GM12878 (cell line): Measurements from ENCODE around the gene ARCN1. TPM values are rescaled to one million over a fixed set of nuclear protein-coding genes. Genes with fewer than 3 reads are reported as not detected.

Experiments
- ATAC-seq: fragments of 200-7000 bp; cut with Tn5 transposase; 3 replicates; pipeline ENCODE4 v1.9.1; 2020; ENCODE audit warnings: mild to moderate bottlenecking, moderate library complexity
- BruUV-seq: library from RNA; stranded (reverse); fragments of 400-500 nt; replicated peaks from 2 replicates; lab custom pipeline; 2021; lab: Mats Ljungman, UMichigan
- CTCF ChIA-PET: fragments of 300-600 bp; sonication (Branson Sonifier 250); formaldehyde crosslinking; extraction: SDS; loops from one replicate; lab custom pipeline; 2021; ENCODE audit warnings: inconsistent platforms; lab: Yijun Ruan, JAX
- POLR2A ChIA-PET: fragments of 350-600 bp; formaldehyde crosslinking; extraction: SDS; loops from one replicate; lab custom pipeline; 2021; ENCODE audit warnings: inconsistent platforms; lab: Charles Lee
- RAD21 ChIA-PET: fragments of 300-600 bp; sonication (Branson Sonifier 250); formaldehyde crosslinking; loops from one replicate; lab custom pipeline; 2023; ENCODE audit warnings: antibody characterized with exemption; ENCODE audit not compliant: unreplicated experiment; lab: Charles Lee
- SMC1A ChIA-PET: fragments of 300-600 bp; sonication (Branson Sonifier 250); formaldehyde crosslinking; loops from one replicate; lab custom pipeline; 2023; ENCODE audit not compliant: unreplicated experiment, uncharacterized antibody; lab: Charles Lee
- DNase-seq: peaks from one replicate; pipeline ENCODE4 v3.0.0-alpha.2; 2011; ENCODE audit warnings: low read depth, low spot score
- FAIRE-seq: peaks from 3 replicates; lab custom pipeline; 2011; peaks lifted over from hg19 to GRCh38; lab: Jason Lieb, UNC
- H2AFZ ChIP-seq: 2 replicates; pipeline ENCODE4 v1.6.0; 2011; ENCODE audit warnings: low read depth, low read length, control low read depth; ENCODE audit not compliant: control insufficient read depth
- H3K27ac ChIP-seq: 2 replicates; pipeline ENCODE4 v1.5.1; 2011; ENCODE audit warnings: control low read depth; ENCODE audit not compliant: control insufficient read depth, insufficient read depth
- H3K27me3 ChIP-seq, 2 experiments: replicated peaks in 1 of 2; 2 replicates each; pipeline versions ENCODE4 v1.6.0 to v1.6.1; 2011; ENCODE audit warnings: low read length in 1 of 2; ENCODE audit not compliant: control insufficient read depth in 2 of 2, insufficient read depth in 2 of 2
- H3K36me3 ChIP-seq, 2 experiments: 2 replicates each; pipeline ENCODE4 v1.5.1; 2011; ENCODE audit warnings: low read length in 1 of 2; ENCODE audit not compliant: control insufficient read depth in 2 of 2, insufficient read depth in 2 of 2
- H3K4me1 ChIP-seq: 2 replicates; pipeline ENCODE4 v1.6.1; 2011; ENCODE audit warnings: mild to moderate bottlenecking, low read length, moderate library complexity, mixed read lengths; ENCODE audit not compliant: control insufficient read depth, insufficient read depth
- H3K4me2 ChIP-seq: 2 replicates; pipeline ENCODE4 v1.6.0; 2011; ENCODE audit warnings: control low read depth; ENCODE audit not compliant: control insufficient read depth, insufficient read depth
- H3K4me3 ChIP-seq: fragments of 200-600 bp; sonication (generic); 2 replicates; pipeline ENCODE4 v1.5.1; 2016
- H3K79me2 ChIP-seq: 2 replicates; pipeline ENCODE4 v1.6.0; 2011; ENCODE audit warnings: low read length; ENCODE audit not compliant: control insufficient read depth, insufficient read depth
- H3K9ac ChIP-seq: 2 replicates; pipeline ENCODE4 v1.8.0; 2011; ENCODE audit warnings: low read length, control low read depth, mixed read lengths; ENCODE audit not compliant: control insufficient read depth, insufficient read depth
- H3K9me3 ChIP-seq: replicated peaks from 3 replicates; pipeline ENCODE4 v1.5.1; 2011; ENCODE audit warnings: mild to moderate bottlenecking, low read length; ENCODE audit not compliant: control insufficient read depth, insufficient read depth
- H4K20me1 ChIP-seq: 2 replicates; pipeline ENCODE4 v1.6.0; 2011; ENCODE audit not compliant: control insufficient read depth, insufficient read depth
- ASH2L ChIP-seq: fragments of 300-600, 200-600 bp; sonication (generic); IDR thresholded peaks from 2 replicates; pipeline ENCODE4 v1.6.1; 2017; ENCODE audit warnings: low read depth, mild to moderate bottlenecking, borderline replicate concordance
- ATF7 ChIP-seq: fragments of 450-650 bp; IDR thresholded peaks from 2 replicates; pipeline ENCODE4 v1.6.1; 2016; ENCODE audit warnings: low read depth, mild to moderate bottlenecking
- BCL11A ChIP-seq: IDR thresholded peaks from 2 replicates; pipeline ENCODE4 v1.6.1; 2011; ENCODE audit warnings: low read depth, low read length
- BHLHE40 ChIP-seq, 2 experiments: fragments of 450-650 bp in 1 of 2; IDR thresholded peaks; 2 replicates each; pipeline ENCODE4 v1.6.1; 2011 to 2017; ENCODE audit warnings: low read depth in 2 of 2, borderline replicate concordance in 1 of 2, improper control_type of control experiment in 1 of 2, low read length in 1 of 2, mild to moderate bottlenecking in 1 of 2
- FOXM1 ChIP-seq: IDR thresholded peaks from 2 replicates; pipeline ENCODE4 v1.6.1; 2012; ENCODE audit warnings: low read depth, mild to moderate bottlenecking, inconsistent platforms, low read length, moderate library complexity
- POLR2A ChIP-seq: IDR thresholded peaks from 2 replicates; pipeline ENCODE4 v1.6.1; 2011; ENCODE audit warnings: low read depth, mild to moderate bottlenecking, low read length
- RFX5 ChIP-seq: IDR thresholded peaks from 2 replicates; pipeline ENCODE4 v1.6.1; 2011; ENCODE audit warnings: low read depth, low read length, improper control_type of control experiment
- SPI1 ChIP-seq: IDR thresholded peaks from 2 replicates; pipeline ENCODE4 v1.6.1; 2011; ENCODE audit warnings: low read depth, mild to moderate bottlenecking, low read length, moderate library complexity, borderline replicate concordance; ENCODE audit not compliant: insufficient read depth
- SUPT20H ChIP-seq: IDR thresholded peaks from 2 replicates; pipeline ENCODE4 v1.6.1; 2011; ENCODE audit warnings: low read depth, mild to moderate bottlenecking, low read length, moderate library complexity, borderline replicate concordance; ENCODE audit not compliant: control insufficient read depth
- WGBS: methylation state at CpG from one replicate; pipeline ENCODE4 v1.1.6; 2016; ENCODE audit warnings: low lambda C conversion rate; ENCODE audit not compliant: insufficient replicate concordance, insufficient coverage; ENCODE audit errors: missing lambda C conversion rate; 5-methylcytosine and 5-hydroxymethylcytosine counted together
- in situ Hi-C: fragments of 300-500 bp; cut with MboI; formaldehyde crosslinking; loops from 9 replicates; pipeline ENCODE4 v1.14.3; 2018; ENCODE audit warnings: mixed read lengths
- intact Hi-C: fragments of 100-400 bp; cut with micrococcal nuclease; formaldehyde crosslinking; loops from one replicate; pipeline ENCODE4 v1.14.2; 2022; ENCODE audit not compliant: unreplicated experiment
- polyA plus RNA-seq, 11 experiments: library from polyadenylated mRNA; depleted of rRNA in 4 of 11; unstranded in 6 of 11; stranded (reverse) in 5 of 11; fragments of >200 nt; fragmentation: Nextera tagmentation in 4 of 11; fragmentation: Illumina TruSeq in 1 of 11; extraction: Ambion mirVana in 4 of 11; extraction: Trizol in 1 of 11; gene quantifications; 1 replicate in 1 of 11; 2 replicates in 10 of 11; pipeline versions ENCODE4 v1.2.1 to v1.2.3, GENCODE V29; 2011 to 2016; ENCODE audit warnings: inconsistent platforms in 2 of 11, missing spikeins in 2 of 11, low read depth in 1 of 11
- total RNA-seq, 4 experiments: library from RNA; depleted of rRNA in 3 of 4; stranded (reverse); fragments of >200 nt in 3 of 4; fragmentation: Illumina TruSeq in 1 of 4; extraction: Trizol in 1 of 4; gene quantifications; 2 replicates each; pipeline versions ENCODE4 v1.2.1 to v1.2.3, GENCODE V29; 2013 to 2021
- TF ChIP-seq, protein P1 (sequence below): fragments of 450-650 bp; IDR thresholded peaks from 2 replicates; pipeline ENCODE4 v1.6.1; 2017; ENCODE audit warnings: borderline replicate concordance
- TF ChIP-seq, protein P2 (sequence below): fragments of 450-650 bp; IDR thresholded peaks from 2 replicates; pipeline ENCODE4 v1.6.1; 2016; ENCODE audit warnings: mild to moderate bottlenecking
- TF ChIP-seq, protein P3 (sequence below): fragments of 450-650 bp; IDR thresholded peaks from 2 replicates; pipeline ENCODE4 v1.6.1; 2017; ENCODE audit warnings: low read depth, mild to moderate bottlenecking, moderate library complexity
- TF ChIP-seq, protein P4 (sequence below): fragments of 450-650 bp; IDR thresholded peaks from 2 replicates; pipeline ENCODE4 v1.6.1; 2016; ENCODE audit warnings: mild to moderate bottlenecking

Gene ARCN1
- total and polyA plus RNA-seq, 10 of the 15 experiments (the other 5 are each of a cell fraction or from before 2014, with no cell fraction given): 33.3 to 172 (median 106) TPM

DNA sequence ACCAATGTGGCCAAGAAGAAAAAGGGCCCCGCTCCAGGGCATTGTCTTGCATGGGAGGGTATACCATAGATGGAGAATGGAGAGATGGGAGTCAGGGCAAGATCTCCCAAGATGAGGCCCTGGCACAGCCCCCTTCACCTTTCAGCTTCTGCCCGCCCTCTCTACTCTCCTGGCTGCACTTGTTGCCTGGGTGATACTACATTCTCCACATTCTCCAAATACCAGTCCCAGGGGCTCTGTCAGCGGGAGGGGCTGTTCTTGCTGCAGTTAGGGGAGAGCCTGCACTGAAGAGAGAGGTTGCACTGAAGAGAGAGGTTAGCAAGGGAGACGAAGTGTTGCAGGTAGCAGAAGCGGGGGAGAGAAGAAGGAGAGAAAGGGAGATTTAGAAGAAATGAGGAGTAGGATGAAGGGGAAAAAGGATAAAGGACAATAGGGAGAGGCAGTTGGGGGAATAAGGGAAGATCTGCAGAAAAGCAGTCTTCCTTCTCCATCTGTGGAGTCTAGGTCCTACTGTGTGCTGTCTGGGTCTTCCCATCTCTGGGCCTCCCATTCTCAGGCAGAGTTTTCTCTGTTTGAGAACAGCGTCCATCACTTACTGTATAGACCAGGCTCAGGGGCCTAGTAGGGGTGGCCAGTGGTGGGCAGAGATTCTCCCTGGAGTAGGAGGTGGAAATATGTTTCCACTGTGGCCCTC lies 43.2 kb downstream of the ARCN1 start:
- FAIRE-seq: no peak
- ChIA-PET RAD21 (no interaction called here), POLR2A (no interaction called here), SMC1A (no interaction called here), CTCF (interaction anchor here (0.9 kb wide), 1 partner anchor 20 kb away, joined by 3 read pairs; no protein-coding TSS in a partner anchor)
- intact Hi-C loops: no loop called here
- Histone ChIP-seq H3K79me2 (no peaks in the 10 kb centered on the region), H3K36me3 (no peaks in the 10 kb centered on the region), H2AFZ (no peak overlapping the region), H3K4me3 (no peak overlapping the region), H3K9ac (no peak overlapping the region), H3K27me3 (peaks cover 8 to 11% of the 10 kb centered on the region in 2 experiments; a peak in 3 of 4 replicates), H3K4me2 (no peak overlapping the region), H4K20me1 (no peaks in the 10 kb centered on the region), H3K9me3 (no peaks in the 10 kb centered on the region), H3K4me1 (0 out of 2 replicates have a peak, but pooled peaks cover 3% of the 10 kb centered on the region), H3K27ac (no peak overlapping the region)
- no peak for DNase-seq
- no TSS peak for BruUV-seq
- TF ChIP-seq ATF7 (no peak), SPI1 (no peak), BCL11A (no peak), SUPT20H (no peak), POLR2A (no peak), RFX5 (no peak), FOXM1 (no peak), ASH2L (no peak), BHLHE40 (IDR thresholded peaks at IDR 0.05; ENCODE audit: borderline replicate concordance in 1 of 2, low read depth in 2 of 2, low read length in 1 of 2) (no peak)
- TF ChIP-seq, protein P1, sequence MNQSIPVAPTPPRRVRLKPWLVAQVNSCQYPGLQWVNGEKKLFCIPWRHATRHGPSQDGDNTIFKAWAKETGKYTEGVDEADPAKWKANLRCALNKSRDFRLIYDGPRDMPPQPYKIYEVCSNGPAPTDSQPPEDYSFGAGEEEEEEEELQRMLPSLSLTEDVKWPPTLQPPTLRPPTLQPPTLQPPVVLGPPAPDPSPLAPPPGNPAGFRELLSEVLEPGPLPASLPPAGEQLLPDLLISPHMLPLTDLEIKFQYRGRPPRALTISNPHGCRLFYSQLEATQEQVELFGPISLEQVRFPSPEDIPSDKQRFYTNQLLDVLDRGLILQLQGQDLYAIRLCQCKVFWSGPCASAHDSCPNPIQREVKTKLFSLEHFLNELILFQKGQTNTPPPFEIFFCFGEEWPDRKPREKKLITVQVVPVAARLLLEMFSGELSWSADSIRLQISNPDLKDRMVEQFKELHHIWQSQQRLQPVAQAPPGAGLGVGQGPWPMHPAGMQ: no peak
- TF ChIP-seq, protein P2, sequence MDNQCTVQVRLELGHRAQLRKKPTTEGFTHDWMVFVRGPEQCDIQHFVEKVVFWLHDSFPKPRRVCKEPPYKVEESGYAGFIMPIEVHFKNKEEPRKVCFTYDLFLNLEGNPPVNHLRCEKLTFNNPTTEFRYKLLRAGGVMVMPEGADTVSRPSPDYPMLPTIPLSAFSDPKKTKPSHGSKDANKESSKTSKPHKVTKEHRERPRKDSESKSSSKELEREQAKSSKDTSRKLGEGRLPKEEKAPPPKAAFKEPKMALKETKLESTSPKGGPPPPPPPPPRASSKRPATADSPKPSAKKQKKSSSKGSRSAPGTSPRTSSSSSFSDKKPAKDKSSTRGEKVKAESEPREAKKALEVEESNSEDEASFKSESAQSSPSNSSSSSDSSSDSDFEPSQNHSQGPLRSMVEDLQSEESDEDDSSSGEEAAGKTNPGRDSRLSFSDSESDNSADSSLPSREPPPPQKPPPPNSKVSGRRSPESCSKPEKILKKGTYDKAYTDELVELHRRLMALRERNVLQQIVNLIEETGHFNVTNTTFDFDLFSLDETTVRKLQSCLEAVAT: no peak
- TF ChIP-seq, protein P3, sequence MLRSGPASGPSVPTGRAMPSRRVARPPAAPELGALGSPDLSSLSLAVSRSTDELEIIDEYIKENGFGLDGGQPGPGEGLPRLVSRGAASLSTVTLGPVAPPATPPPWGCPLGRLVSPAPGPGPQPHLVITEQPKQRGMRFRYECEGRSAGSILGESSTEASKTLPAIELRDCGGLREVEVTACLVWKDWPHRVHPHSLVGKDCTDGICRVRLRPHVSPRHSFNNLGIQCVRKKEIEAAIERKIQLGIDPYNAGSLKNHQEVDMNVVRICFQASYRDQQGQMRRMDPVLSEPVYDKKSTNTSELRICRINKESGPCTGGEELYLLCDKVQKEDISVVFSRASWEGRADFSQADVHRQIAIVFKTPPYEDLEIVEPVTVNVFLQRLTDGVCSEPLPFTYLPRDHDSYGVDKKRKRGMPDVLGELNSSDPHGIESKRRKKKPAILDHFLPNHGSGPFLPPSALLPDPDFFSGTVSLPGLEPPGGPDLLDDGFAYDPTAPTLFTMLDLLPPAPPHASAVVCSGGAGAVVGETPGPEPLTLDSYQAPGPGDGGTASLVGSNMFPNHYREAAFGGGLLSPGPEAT: no peak
- TF ChIP-seq, protein P4, sequence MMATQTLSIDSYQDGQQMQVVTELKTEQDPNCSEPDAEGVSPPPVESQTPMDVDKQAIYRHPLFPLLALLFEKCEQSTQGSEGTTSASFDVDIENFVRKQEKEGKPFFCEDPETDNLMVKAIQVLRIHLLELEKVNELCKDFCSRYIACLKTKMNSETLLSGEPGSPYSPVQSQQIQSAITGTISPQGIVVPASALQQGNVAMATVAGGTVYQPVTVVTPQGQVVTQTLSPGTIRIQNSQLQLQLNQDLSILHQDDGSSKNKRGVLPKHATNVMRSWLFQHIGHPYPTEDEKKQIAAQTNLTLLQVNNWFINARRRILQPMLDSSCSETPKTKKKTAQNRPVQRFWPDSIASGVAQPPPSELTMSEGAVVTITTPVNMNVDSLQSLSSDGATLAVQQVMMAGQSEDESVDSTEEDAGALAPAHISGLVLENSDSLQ: no peak
- 36% methylated on average over 6 of the region's 6 CpGs for WGBS
- no peak for ATAC-seq
- in situ Hi-C loops: no loop called here
